HG03045 (cell line): ENCODE measurements around the gene RUFY2.
A peak's percentile ranks its signal among the peaks of the same experiment; 100 is the strongest.

Experiments
- ATAC-seq: cut with Tn5 transposase; IDR thresholded peaks from one replicate; pipeline ENCODE4 v1.9.1; 2021; ENCODE audit warnings: mild to moderate bottlenecking, moderate library complexity; ENCODE audit not compliant: unreplicated experiment

The RUFY2 gene

GRCh38 chr10:68364101-68364886, 42.8 kb downstream of the RUFY2 start:
- ATAC-seq, result no peak

- ATAC-seq, result no peak
These were observed 44.5 kb downstream of the RUFY2 start for GRCh38 chr10:68362590-68362989.

GRCh38 chr10:68359189-68359588, 47.9 kb downstream of the RUFY2 start:
- ATAC-seq, result no peak

GRCh38 chr10:68353537-68353936, 53.5 kb downstream of the RUFY2 start:
- no peak for ATAC-seq

GRCh38 chr10:68348265-68348741, 58.8 kb downstream of the RUFY2 start:
- no peak for ATAC-seq

GRCh38 chr10:68346774-68347173, 60.3 kb downstream of the RUFY2 start:
- no peak for ATAC-seq

- no peak for ATAC-seq
These were observed 61.5 kb downstream of the RUFY2 start for GRCh38 chr10:68345621-68346020.

GRCh38 chr10:68342909-68343516, 64.1 kb downstream of the RUFY2 start:
- ATAC-seq, result no peak

- no peak for ATAC-seq
These were observed 66.6 kb downstream of the RUFY2 start for GRCh38 chr10:68340358-68341080.

GRCh38 chr10:68336754-68337351, 70.2 kb downstream of the RUFY2 start:
- ATAC-seq, result no peak

- no peak for ATAC-seq
These were observed 72.2 kb downstream of the RUFY2 start for GRCh38 chr10:68334672-68335467.

GRCh38 chr10:68333440-68334431, 73.3 kb downstream of the RUFY2 start:
- ATAC-seq, result no peak

- no peak for ATAC-seq
These were observed 74.0 kb downstream of the RUFY2 start for GRCh38 chr10:68333058-68333395.

GRCh38 chr10:68332259-68333057, 74.6 kb downstream of the RUFY2 start, which contains the start of gene PBLD:
Gene PBLD, minus strand, starts transcription at chr10:68332928. Its CDS starts 26,084 bp downstream, at chr10:68306844.
- peak; percentile 21 for ATAC-seq

- peak; percentile 84 for ATAC-seq
These were observed 75.4 kb downstream of the RUFY2 start, which contains the start of gene HNRNPH3 for GRCh38 chr10:68331455-68332258. Gene HNRNPH3, plus strand, starts transcription at chr10:68332064. Its CDS starts 5,158 bp downstream, at chr10:68337222.

GRCh38 chr10:68330852-68331454, 76.1 kb downstream of the RUFY2 start:
- ATAC-seq, result no peak

- ATAC-seq, result no peak
These were observed 77.6 kb downstream of the RUFY2 start for GRCh38 chr10:68329506-68329861.
